ENCODE measurements around the gene SHTN1.

The SHTN1 gene

GRCh38 chr10:116947841-116948529 lies 57.0 kb downstream of the SHTN1 start:
- Histone ChIP-seq H3K4me3 (no peak overlapping the region), H3K27ac (no peak overlapping the region), H3K9me3 (no peaks in the 10 kb centered on the region), H3K27me3 (no peaks in the 10 kb centered on the region), H3K36me3 (peaks cover 0 to 15% (median 0%) of the 10 kb centered on the region in 3 donors), H3K4me1 (peaks cover 0 to 9% (median 0%) of the 10 kb centered on the region in 4 donors)
- DNase-seq = no peak
- intact Hi-C loops (cut with DNase I; ENCODE audit: low total_unique reads) = no loop called here
- TF ChIP-seq CTCF (IDR thresholded peaks at IDR 0.05) = no peak

DNA sequence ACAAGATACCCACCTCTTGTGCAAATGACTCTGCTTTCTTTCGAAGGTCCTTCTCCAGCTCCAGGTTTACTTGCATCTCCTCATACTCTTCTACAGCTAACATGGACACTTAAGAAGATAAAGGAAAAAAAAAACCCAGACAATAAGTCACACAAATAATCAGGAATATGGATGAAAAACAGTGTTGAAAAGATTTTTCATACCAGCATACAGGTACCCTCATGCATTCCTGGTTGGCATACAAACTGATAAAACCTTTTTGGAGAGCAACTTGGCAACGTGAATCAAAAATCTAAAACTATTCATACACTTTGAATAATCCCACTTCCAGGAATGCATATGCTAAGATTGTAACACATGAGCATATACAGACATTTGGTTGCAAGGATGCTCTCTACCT lies 60.1 kb downstream of the SHTN1 start:
- peaks cover 0 to 8% (median 3%) of the 10 kb centered on the region in 3 donors for H3K36me3 ChIP-seq
- no peak for DNase-seq
- no peaks in the 10 kb centered on the region for H3K9me3 ChIP-seq
- H3K27ac ChIP-seq = no peak overlapping the region
- H3K4me3 ChIP-seq = no peak overlapping the region
- intact Hi-C loops (cut with DNase I; ENCODE audit: low total_unique reads) = no loop called here
- TF ChIP-seq CTCF (IDR thresholded peaks at IDR 0.05) = no peak
- H3K4me1 ChIP-seq = peaks cover 0 to 9% (median 0%) of the 10 kb centered on the region in 4 donors
- H3K27me3 ChIP-seq = no peaks in the 10 kb centered on the region

- H3K4me1 ChIP-seq = no peaks in the 10 kb centered on the region
- no peak overlapping the region for H3K4me3 ChIP-seq
- H3K9me3 ChIP-seq = no peaks in the 10 kb centered on the region
- intact Hi-C loops (cut with DNase I; ENCODE audit: low total_unique reads) = no loop called here
- TF ChIP-seq CTCF (IDR thresholded peaks at IDR 0.05) = no peak
- no peaks in the 10 kb centered on the region for H3K27me3 ChIP-seq
- DNase-seq = no peak
- peaks cover 4 to 14% (median 6%) of the 10 kb centered on the region in 3 donors for H3K36me3 ChIP-seq
- H3K27ac ChIP-seq = no peak overlapping the region
Measured at GRCh38 chr10:116931806-116932205, 73.2 kb downstream of the SHTN1 start.

- no peak overlapping the region for H3K27ac ChIP-seq
- peaks cover 4 to 9% (median 6%) of the 10 kb centered on the region in 3 donors for H3K36me3 ChIP-seq
- no peak overlapping the region for H3K4me3 ChIP-seq
- no peaks in the 10 kb centered on the region for H3K4me1 ChIP-seq
- intact Hi-C loops (cut with DNase I; ENCODE audit: low total_unique reads) = no loop called here
- TF ChIP-seq CTCF (IDR thresholded peaks at IDR 0.05) = no peak
- H3K9me3 ChIP-seq = no peaks in the 10 kb centered on the region
- DNase-seq = no peak
- H3K27me3 ChIP-seq = no peaks in the 10 kb centered on the region
Measured at GRCh38 chr10:116926426-116926825, 78.6 kb downstream of the SHTN1 start.

DNA sequence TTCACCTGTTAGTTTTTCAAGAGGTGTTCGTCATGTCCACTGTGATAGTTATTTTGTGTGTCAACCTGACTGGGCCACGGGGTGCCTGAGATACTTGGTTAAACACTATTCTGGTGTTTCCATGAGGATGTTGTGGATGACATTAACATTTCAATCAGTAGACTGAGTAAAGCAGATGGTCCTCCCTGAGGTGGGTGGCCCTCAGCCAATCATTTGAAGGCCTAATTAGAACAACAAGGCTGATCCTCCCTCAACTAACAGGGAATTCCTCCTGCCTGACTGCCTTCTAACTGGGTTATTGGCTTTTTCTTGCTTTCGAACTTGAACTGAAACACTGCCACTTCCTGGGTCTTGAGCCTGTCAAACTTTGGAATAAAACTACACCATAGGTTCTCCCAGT lies 79.9 kb downstream of the SHTN1 start:
- DNase-seq = no peak
- Histone ChIP-seq H3K4me1 (no peaks in the 10 kb centered on the region), H3K36me3 (peaks cover 4 to 21% (median 6%) of the 10 kb centered on the region in 3 donors), H3K27ac (no peak overlapping the region), H3K4me3 (no peak overlapping the region), H3K9me3 (no peaks in the 10 kb centered on the region), H3K27me3 (no peaks in the 10 kb centered on the region)
- intact Hi-C loops (cut with DNase I; ENCODE audit: low total_unique reads) = no loop called here
- no peak for TF ChIP-seq CTCF (IDR thresholded peaks at IDR 0.05)

Data from tibial artery (tissue), 4 donors.